ENCODE results near the gene MAGI1.

DNA sequence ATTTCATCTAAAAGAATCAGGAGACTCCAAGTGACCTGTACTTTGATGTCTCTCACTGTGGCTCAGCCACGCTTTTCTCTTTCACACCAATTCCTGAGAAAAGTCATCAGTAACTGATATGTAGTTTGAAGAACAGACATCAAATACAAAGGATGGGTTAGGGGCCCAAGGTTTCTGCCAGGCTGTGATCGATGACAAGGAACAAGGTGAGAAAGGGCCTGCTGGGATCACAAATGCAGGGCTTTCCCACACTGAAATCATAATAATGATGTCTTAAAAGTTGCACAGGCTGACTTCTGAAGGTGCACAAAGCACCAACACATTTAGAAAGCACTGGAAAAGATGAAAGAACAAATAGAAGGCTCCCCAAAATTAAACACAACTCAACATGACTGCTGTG is 396.9 kb downstream of the MAGI1 start:
- TF ChIP-seq, protein P1, sequence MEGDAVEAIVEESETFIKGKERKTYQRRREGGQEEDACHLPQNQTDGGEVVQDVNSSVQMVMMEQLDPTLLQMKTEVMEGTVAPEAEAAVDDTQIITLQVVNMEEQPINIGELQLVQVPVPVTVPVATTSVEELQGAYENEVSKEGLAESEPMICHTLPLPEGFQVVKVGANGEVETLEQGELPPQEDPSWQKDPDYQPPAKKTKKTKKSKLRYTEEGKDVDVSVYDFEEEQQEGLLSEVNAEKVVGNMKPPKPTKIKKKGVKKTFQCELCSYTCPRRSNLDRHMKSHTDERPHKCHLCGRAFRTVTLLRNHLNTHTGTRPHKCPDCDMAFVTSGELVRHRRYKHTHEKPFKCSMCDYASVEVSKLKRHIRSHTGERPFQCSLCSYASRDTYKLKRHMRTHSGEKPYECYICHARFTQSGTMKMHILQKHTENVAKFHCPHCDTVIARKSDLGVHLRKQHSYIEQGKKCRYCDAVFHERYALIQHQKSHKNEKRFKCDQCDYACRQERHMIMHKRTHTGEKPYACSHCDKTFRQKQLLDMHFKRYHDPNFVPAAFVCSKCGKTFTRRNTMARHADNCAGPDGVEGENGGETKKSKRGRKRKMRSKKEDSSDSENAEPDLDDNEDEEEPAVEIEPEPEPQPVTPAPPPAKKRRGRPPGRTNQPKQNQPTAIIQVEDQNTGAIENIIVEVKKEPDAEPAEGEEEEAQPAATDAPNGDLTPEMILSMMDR (IDR thresholded peaks at IDR 0.05): no peak
- TF ChIP-seq EP300 (IDR thresholded peaks at IDR 0.05) (no peak), POLR2A (IDR thresholded peaks at IDR 0.05) (no peak)
